Measurements from ENCODE around the gene HDAC8. TPM values are rescaled to one million over a fixed set of nuclear protein-coding genes. Genes with fewer than 3 reads are reported as not detected.

The HDAC8 gene
- total and polyA plus RNA-seq, 4 experiments from 2014 or later = 15.2 to 23.0 (median 17.0) TPM

- Histone ChIP-seq H3K4me3 (ENCODE audit: low read length in 2 of 2) (no peak overlapping the region), H3K27me3 (ENCODE audit: insufficient read depth, low read length) (no peaks in the 10 kb centered on the region), H3K36me3 (ENCODE audit: insufficient read depth, low read length) (no peaks in the 10 kb centered on the region), H3K27ac (ENCODE audit: low read depth, low read length) (no peak overlapping the region), H3K9me3 (ENCODE audit: control insufficient read depth in 1 of 2, low read length in 2 of 2) (no peaks in the 10 kb centered on the region), H3K4me1 (ENCODE audit: insufficient read depth, low read length) (no peaks in the 10 kb centered on the region)
- Mint-ChIP-seq H3K4me1 (no peaks in the 10 kb centered on the region), H3K9me3 (no peaks in the 10 kb centered on the region), H3K36me3 (peaks cover 21 to 31% of the 10 kb centered on the region in 2 donors), H3K4me3 (no peak overlapping the region), H3K27ac (peak overlapping the region in 1 of 7 donors; percentile 15), H3K27me3 (no peaks in the 10 kb centered on the region)
- ChIA-PET POLR2A (ENCODE audit: partially characterized antibody) (no interaction called here), CTCF (ENCODE audit: partially characterized antibody) (no interaction called here)
- no peak for DNase-seq
- intact Hi-C loops (cut with micrococcal nuclease) = no loop called here
These were observed 97.3 kb downstream of the HDAC8 start for GRCh38 chrX:72475338-72475737.

DNA sequence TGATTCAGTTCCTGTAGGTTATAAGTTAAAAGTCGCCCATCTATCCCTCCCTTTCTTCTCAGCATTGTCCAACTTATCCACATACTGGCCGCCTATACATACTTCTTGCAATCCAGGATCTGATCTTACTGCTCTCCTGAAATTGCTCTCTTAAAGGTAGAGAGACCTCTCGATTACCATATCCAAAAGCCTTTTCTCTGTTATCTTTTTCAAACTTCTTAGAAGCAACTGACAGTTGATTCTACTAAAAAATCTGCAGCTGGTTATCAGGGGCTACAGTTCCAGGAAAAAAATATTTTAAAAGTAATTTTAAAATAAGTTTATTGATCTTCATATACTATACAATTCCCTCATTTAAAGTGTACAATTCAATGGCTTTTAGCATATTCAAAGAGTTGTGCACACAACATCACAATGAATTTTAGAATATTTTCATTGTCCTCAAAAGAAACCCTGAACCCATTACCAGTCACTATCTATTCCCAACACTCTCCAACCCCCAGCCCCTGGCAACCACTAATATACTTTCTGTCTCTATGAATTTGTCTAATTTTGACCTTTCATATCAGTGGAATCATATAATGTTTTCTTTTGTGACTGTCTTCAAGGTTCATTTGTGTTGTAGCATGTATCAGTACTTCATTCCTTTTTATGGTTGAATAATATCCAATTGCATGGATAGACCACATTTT, 102.0 kb downstream of the HDAC8 start:
- Histone ChIP-seq H3K4me1 (ENCODE audit: insufficient read depth, low read length) (no peaks in the 10 kb centered on the region), H3K9me3 (ENCODE audit: control insufficient read depth in 1 of 2, low read length in 2 of 2) (no peaks in the 10 kb centered on the region), H3K36me3 (ENCODE audit: insufficient read depth, low read length) (no peaks in the 10 kb centered on the region), H3K4me3 (ENCODE audit: low read length in 2 of 2) (no peak overlapping the region), H3K27me3 (ENCODE audit: insufficient read depth, low read length) (no peaks in the 10 kb centered on the region), H3K27ac (ENCODE audit: low read depth, low read length) (no peak overlapping the region)
- CTCF ChIA-PET (ENCODE audit: partially characterized antibody) = no interaction called here
- DNase-seq = no peak
- Mint-ChIP-seq H3K27me3 (no peaks in the 10 kb centered on the region), H3K4me3 (peak overlapping the region in 1 of 8 donors; percentile 59), H3K36me3 (peaks cover 16 to 24% of the 10 kb centered on the region in 2 donors), H3K9me3 (peaks cover 0 to 5% (median 0%) of the 10 kb centered on the region in 8 donors), H3K4me1 (peaks cover 0 to 2% (median 0%) of the 10 kb centered on the region in 4 donors), H3K27ac (no peak overlapping the region)
- POLR2A ChIA-PET (ENCODE audit: partially characterized antibody) = no interaction called here
- intact Hi-C loops (cut with micrococcal nuclease) = no loop called here

GRCh38 chrX:72470117-72470516, 102.5 kb downstream of the HDAC8 start:
- Mint-ChIP-seq H3K9me3 (peaks cover 0 to 5% (median 0%) of the 10 kb centered on the region in 8 donors), H3K27ac (no peak overlapping the region), H3K36me3 (peaks cover 13 to 19% of the 10 kb centered on the region in 2 donors), H3K4me1 (peaks cover 0 to 2% (median 0%) of the 10 kb centered on the region in 4 donors), H3K4me3 (no peak overlapping the region), H3K27me3 (no peaks in the 10 kb centered on the region)
- Histone ChIP-seq H3K27ac (ENCODE audit: low read depth, low read length) (no peak overlapping the region), H3K27me3 (ENCODE audit: insufficient read depth, low read length) (no peaks in the 10 kb centered on the region), H3K9me3 (ENCODE audit: control insufficient read depth in 1 of 2, low read length in 2 of 2) (no peaks in the 10 kb centered on the region), H3K36me3 (ENCODE audit: insufficient read depth, low read length) (no peaks in the 10 kb centered on the region), H3K4me1 (ENCODE audit: insufficient read depth, low read length) (no peaks in the 10 kb centered on the region), H3K4me3 (ENCODE audit: low read length in 2 of 2) (no peak overlapping the region)
- DNase-seq = no peak
- ChIA-PET POLR2A (ENCODE audit: partially characterized antibody) (no interaction called here), CTCF (ENCODE audit: partially characterized antibody) (no interaction called here)
- intact Hi-C loops (cut with micrococcal nuclease) = no loop called here

GRCh38 chrX:72468607-72469006, 104.0 kb downstream of the HDAC8 start:
- no peaks in the 10 kb centered on the region for H3K27me3 ChIP-seq (ENCODE audit: insufficient read depth, low read length)
- Mint-ChIP-seq H3K27ac (peak overlapping the region in 1 of 7 donors; percentile 6), H3K36me3 (peaks cover 14 to 21% of the 10 kb centered on the region in 2 donors), H3K4me3 (no peak overlapping the region), H3K27me3 (no peaks in the 10 kb centered on the region), H3K4me1 (peaks cover 0 to 2% (median 0%) of the 10 kb centered on the region in 4 donors), H3K9me3 (peaks cover 0 to 5% (median 0%) of the 10 kb centered on the region in 8 donors)
- ChIA-PET POLR2A (ENCODE audit: partially characterized antibody) (no interaction called here), CTCF (ENCODE audit: partially characterized antibody) (no interaction called here)
- no peak overlapping the region for H3K27ac ChIP-seq (ENCODE audit: low read depth, low read length)
- no peak for DNase-seq
- intact Hi-C loops (cut with micrococcal nuclease) = no loop called here
- H3K36me3 ChIP-seq (ENCODE audit: insufficient read depth, low read length) = no peaks in the 10 kb centered on the region
- H3K9me3 ChIP-seq (ENCODE audit: control insufficient read depth in 1 of 2, low read length in 2 of 2) = no peaks in the 10 kb centered on the region
- no peak overlapping the region for H3K4me3 ChIP-seq (ENCODE audit: low read length in 2 of 2)
- H3K4me1 ChIP-seq (ENCODE audit: insufficient read depth, low read length) = no peaks in the 10 kb centered on the region

DNA sequence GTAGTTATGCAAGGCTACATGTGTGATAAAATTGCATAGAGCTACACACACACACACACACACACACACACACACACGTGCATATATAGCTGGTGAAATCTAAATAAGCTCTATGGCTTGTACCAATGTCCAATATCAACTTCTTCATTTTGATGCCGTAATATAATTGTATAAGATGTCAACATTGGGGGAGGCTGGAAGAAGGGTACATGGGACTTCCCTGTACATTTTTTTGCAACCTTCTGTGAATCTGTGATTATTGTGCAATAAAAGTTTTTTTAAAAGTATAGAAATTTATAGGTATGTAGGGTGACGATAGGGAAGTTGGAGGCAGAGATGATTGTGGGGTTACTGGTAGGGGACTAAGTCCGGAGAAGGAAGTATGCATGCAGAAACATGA, 105.5 kb downstream of the HDAC8 start:
- Histone ChIP-seq H3K9me3 (ENCODE audit: control insufficient read depth in 1 of 2, low read length in 2 of 2) (no peaks in the 10 kb centered on the region), H3K27me3 (ENCODE audit: insufficient read depth, low read length) (no peaks in the 10 kb centered on the region), H3K36me3 (ENCODE audit: insufficient read depth, low read length) (no peaks in the 10 kb centered on the region), H3K4me3 (ENCODE audit: low read length in 2 of 2) (no peak overlapping the region), H3K4me1 (ENCODE audit: insufficient read depth, low read length) (no peaks in the 10 kb centered on the region), H3K27ac (ENCODE audit: low read depth, low read length) (no peak overlapping the region)
- ChIA-PET POLR2A (ENCODE audit: partially characterized antibody) (no interaction called here), CTCF (ENCODE audit: partially characterized antibody) (no interaction called here)
- intact Hi-C loops (cut with micrococcal nuclease) = no loop called here
- peaks cover 0 to 2% (median 0%) of the 10 kb centered on the region in 4 donors for H3K4me1 Mint-ChIP-seq
- peaks cover 0 to 5% (median 0%) of the 10 kb centered on the region in 8 donors for H3K9me3 Mint-ChIP-seq
- no peak overlapping the region for H3K27ac Mint-ChIP-seq
- H3K4me3 Mint-ChIP-seq = no peak overlapping the region
- no peak for DNase-seq
- peaks cover 7 to 27% of the 10 kb centered on the region in 2 donors for H3K36me3 Mint-ChIP-seq
- H3K27me3 Mint-ChIP-seq = no peaks in the 10 kb centered on the region

GRCh38 chrX:72466493-72466892, 106.2 kb downstream of the HDAC8 start:
- Histone ChIP-seq H3K36me3 (ENCODE audit: insufficient read depth, low read length) (no peaks in the 10 kb centered on the region), H3K4me1 (ENCODE audit: insufficient read depth, low read length) (no peaks in the 10 kb centered on the region), H3K27me3 (ENCODE audit: insufficient read depth, low read length) (no peaks in the 10 kb centered on the region), H3K27ac (ENCODE audit: low read depth, low read length) (no peak overlapping the region), H3K4me3 (ENCODE audit: low read length in 2 of 2) (no peak overlapping the region), H3K9me3 (ENCODE audit: control insufficient read depth in 1 of 2, low read length in 2 of 2) (no peaks in the 10 kb centered on the region)
- intact Hi-C loops (cut with micrococcal nuclease) = no loop called here
- peaks cover 0 to 5% (median 0%) of the 10 kb centered on the region in 8 donors for H3K9me3 Mint-ChIP-seq
- no peaks in the 10 kb centered on the region for H3K27me3 Mint-ChIP-seq
- no peak overlapping the region for H3K4me3 Mint-ChIP-seq
- no peak for DNase-seq
- no peak overlapping the region for H3K27ac Mint-ChIP-seq
- peaks cover 0 to 2% (median 0%) of the 10 kb centered on the region in 4 donors for H3K4me1 Mint-ChIP-seq
- CTCF ChIA-PET (ENCODE audit: partially characterized antibody) = no interaction called here
- peaks cover 11 to 33% of the 10 kb centered on the region in 2 donors for H3K36me3 Mint-ChIP-seq
- POLR2A ChIA-PET (ENCODE audit: partially characterized antibody) = no interaction called here

GRCh38 chrX:72465889-72466288, 106.8 kb downstream of the HDAC8 start:
- peaks cover 11 to 39% of the 10 kb centered on the region in 2 donors for H3K36me3 Mint-ChIP-seq
- DNase-seq = no peak

More at GRCh38 chrX:72465889-72466288, 106.8 kb downstream of the HDAC8 start:
- Mint-ChIP-seq H3K4me1 (peaks cover 0 to 2% (median 0%) of the 10 kb centered on the region in 4 donors), H3K27me3 (no peaks in the 10 kb centered on the region), H3K9me3 (peaks cover 0 to 5% (median 0%) of the 10 kb centered on the region in 8 donors), H3K27ac (no peak overlapping the region), H3K4me3 (no peak overlapping the region)
- Histone ChIP-seq H3K4me3 (ENCODE audit: low read length in 2 of 2) (no peak overlapping the region), H3K4me1 (ENCODE audit: insufficient read depth, low read length) (no peaks in the 10 kb centered on the region), H3K27ac (ENCODE audit: low read depth, low read length) (no peak overlapping the region), H3K9me3 (ENCODE audit: control insufficient read depth in 1 of 2, low read length in 2 of 2) (no peaks in the 10 kb centered on the region), H3K36me3 (ENCODE audit: insufficient read depth, low read length) (no peaks in the 10 kb centered on the region), H3K27me3 (ENCODE audit: insufficient read depth, low read length) (no peaks in the 10 kb centered on the region)
- ChIA-PET POLR2A (ENCODE audit: partially characterized antibody) (no interaction called here), CTCF (ENCODE audit: partially characterized antibody) (no interaction called here)
- intact Hi-C loops (cut with micrococcal nuclease) = no loop called here

Data from CD4-positive, alpha-beta memory T cell (primary cell).